GM12878 (cell line): Measurements from ENCODE around the gene ITGB8. TPM values are rescaled to one million over a fixed set of nuclear protein-coding genes. Genes with fewer than 3 reads are reported as not detected.

Experiments
- BMI1 ChIP-seq: fragments of 450-650 bp; IDR thresholded peaks from 2 replicates; pipeline ENCODE4 v1.6.1; 2016; ENCODE audit warnings: mild to moderate bottlenecking, moderate library complexity, borderline replicate concordance
- CEBPB ChIP-seq, 2 experiments: fragments of 150-350 bp in 1 of 2; IDR thresholded peaks; 2 replicates each; pipeline ENCODE4 v1.6.1; 2012 to 2014; ENCODE audit warnings: low read depth in 2 of 2, low read length in 2 of 2, borderline replicate concordance in 1 of 2, inconsistent platforms in 1 of 2
- EED ChIP-seq: sonication (generic); IDR thresholded peaks from 2 replicates; pipeline ENCODE4 v1.6.1; 2016; ENCODE audit warnings: antibody characterized with exemption, low read depth
- EZH2 ChIP-seq: IDR thresholded peaks from 2 replicates; pipeline ENCODE4 v1.6.1; 2012; ENCODE audit warnings: low read depth, mild to moderate bottlenecking, control low read depth, inconsistent platforms, low read length, borderline replicate concordance; ENCODE audit not compliant: control insufficient read depth
- SPI1 ChIP-seq: IDR thresholded peaks from 2 replicates; pipeline ENCODE4 v1.6.1; 2011; ENCODE audit warnings: low read depth, mild to moderate bottlenecking, low read length, moderate library complexity, borderline replicate concordance; ENCODE audit not compliant: insufficient read depth
- STAT1 ChIP-seq: fragments of 450-650 bp; conservative IDR thresholded peaks from 2 replicates; pipeline ENCODE4 v1.6.1; 2014; ENCODE audit warnings: antibody characterized with exemption, mild to moderate bottlenecking
- ZNF217 ChIP-seq: fragments of 450-650 bp; IDR thresholded peaks from 2 replicates; pipeline ENCODE4 v1.6.1; 2017; ENCODE audit warnings: antibody characterized with exemption, mild to moderate bottlenecking
- ZSCAN29 ChIP-seq: fragments of 450-650 bp; IDR thresholded peaks from 2 replicates; pipeline ENCODE4 v1.6.1; 2017; ENCODE audit warnings: mild to moderate bottlenecking, moderate library complexity
- polyA plus RNA-seq, 11 experiments: library from polyadenylated mRNA; depleted of rRNA in 4 of 11; unstranded in 6 of 11; stranded (reverse) in 5 of 11; fragments of >200 nt; fragmentation: Nextera tagmentation in 4 of 11; fragmentation: Illumina TruSeq in 1 of 11; extraction: Ambion mirVana in 4 of 11; extraction: Trizol in 1 of 11; gene quantifications; 1 replicate in 1 of 11; 2 replicates in 10 of 11; pipeline versions ENCODE4 v1.2.1 to v1.2.3, GENCODE V29; 2011 to 2016; ENCODE audit warnings: inconsistent platforms in 2 of 11, missing spikeins in 2 of 11, low read depth in 1 of 11
- small RNA-seq: library from RNA; depleted of rRNA; stranded (forward); fragments of <200 nt; gene quantifications from one replicate; pipeline ENCODE3, GENCODE V24; 2014
- total RNA-seq, 4 experiments: library from RNA; depleted of rRNA in 3 of 4; stranded (reverse); fragments of >200 nt in 3 of 4; fragmentation: Illumina TruSeq in 1 of 4; extraction: Trizol in 1 of 4; gene quantifications; 2 replicates each; pipeline versions ENCODE4 v1.2.1 to v1.2.3, GENCODE V29; 2013 to 2021
- TF ChIP-seq, protein P1 (sequence below): fragments of 450-650 bp; IDR thresholded peaks from 2 replicates; pipeline ENCODE4 v1.6.1; 2017; ENCODE audit warnings: mild to moderate bottlenecking, moderate library complexity

The ITGB8 gene
- total and polyA plus RNA-seq, 10 of the 15 experiments (the other 5 are each of a cell fraction or from before 2014, with no cell fraction given), result 0.37 to 26.2 (median 1.5) TPM

DNA sequence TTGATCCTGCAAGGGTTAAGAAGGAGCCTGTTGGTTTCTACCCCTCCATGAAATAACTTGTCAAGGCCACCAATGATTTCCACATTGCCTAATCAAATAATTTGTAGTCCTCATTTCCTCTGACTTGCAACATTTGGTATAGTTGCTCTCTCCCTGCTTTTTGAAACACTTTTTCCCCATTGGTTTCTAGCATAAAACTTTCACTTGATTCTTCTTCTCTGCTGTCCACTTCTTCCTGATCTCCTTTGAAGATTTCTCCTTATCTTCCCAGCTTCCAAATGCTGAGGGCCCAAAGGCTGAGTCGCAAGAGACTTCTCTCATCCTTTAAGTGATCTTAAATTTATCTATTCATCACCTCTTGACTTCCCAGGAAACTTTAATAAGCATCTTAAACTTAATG, 134.2 kb downstream of the ITGB8 start (continued):
- TF ChIP-seq, protein P1, sequence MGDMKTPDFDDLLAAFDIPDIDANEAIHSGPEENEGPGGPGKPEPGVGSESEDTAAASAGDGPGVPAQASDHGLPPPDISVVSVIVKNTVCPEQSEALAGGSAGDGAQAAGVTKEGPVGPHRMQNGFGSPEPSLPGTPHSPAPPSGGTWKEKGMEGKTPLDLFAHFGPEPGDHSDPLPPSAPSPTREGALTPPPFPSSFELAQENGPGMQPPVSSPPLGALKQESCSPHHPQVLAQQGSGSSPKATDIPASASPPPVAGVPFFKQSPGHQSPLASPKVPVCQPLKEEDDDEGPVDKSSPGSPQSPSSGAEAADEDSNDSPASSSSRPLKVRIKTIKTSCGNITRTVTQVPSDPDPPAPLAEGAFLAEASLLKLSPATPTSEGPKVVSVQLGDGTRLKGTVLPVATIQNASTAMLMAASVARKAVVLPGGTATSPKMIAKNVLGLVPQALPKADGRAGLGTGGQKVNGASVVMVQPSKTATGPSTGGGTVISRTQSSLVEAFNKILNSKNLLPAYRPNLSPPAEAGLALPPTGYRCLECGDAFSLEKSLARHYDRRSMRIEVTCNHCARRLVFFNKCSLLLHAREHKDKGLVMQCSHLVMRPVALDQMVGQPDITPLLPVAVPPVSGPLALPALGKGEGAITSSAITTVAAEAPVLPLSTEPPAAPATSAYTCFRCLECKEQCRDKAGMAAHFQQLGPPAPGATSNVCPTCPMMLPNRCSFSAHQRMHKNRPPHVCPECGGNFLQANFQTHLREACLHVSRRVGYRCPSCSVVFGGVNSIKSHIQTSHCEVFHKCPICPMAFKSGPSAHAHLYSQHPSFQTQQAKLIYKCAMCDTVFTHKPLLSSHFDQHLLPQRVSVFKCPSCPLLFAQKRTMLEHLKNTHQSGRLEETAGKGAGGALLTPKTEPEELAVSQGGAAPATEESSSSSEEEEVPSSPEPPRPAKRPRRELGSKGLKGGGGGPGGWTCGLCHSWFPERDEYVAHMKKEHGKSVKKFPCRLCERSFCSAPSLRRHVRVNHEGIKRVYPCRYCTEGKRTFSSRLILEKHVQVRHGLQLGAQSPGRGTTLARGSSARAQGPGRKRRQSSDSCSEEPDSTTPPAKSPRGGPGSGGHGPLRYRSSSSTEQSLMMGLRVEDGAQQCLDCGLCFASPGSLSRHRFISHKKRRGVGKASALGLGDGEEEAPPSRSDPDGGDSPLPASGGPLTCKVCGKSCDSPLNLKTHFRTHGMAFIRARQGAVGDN, result no peak
- TF ChIP-seq ZSCAN29 (no peak), BMI1 (no peak), ZNF217 (no peak), SPI1 (no peak), STAT1 (no peak), CEBPB (IDR thresholded peaks at IDR 0.05; ENCODE audit: borderline replicate concordance in 1 of 2, low read depth in 2 of 2, low read length in 2 of 2) (no peak), EZH2 (no peak), EED (no peak)

Small RNA genes within 50 kb of the gene (small RNA-seq; reads per million reads assigned to genes)
- not detected for gene RF00275

Other genes starting within 250 kb of the ITGB8 start
- gene MACC1, start 113.5 kb upstream of the ITGB8 start, total RNA-seq (2014; rRNA removed), result 23.7 and 31.0 TPM in 2 replicates
- 47.7 and 47.8 TPM in 2 replicates for gene MACC1, start 113.5 kb upstream of the ITGB8 start, total RNA-seq (2014; rRNA removed; fragmentation: Illumina TruSeq; extraction: Trizol)
- gene MACC1, start 113.5 kb upstream of the ITGB8 start, total RNA-seq (2021), result 26.6 and 27.6 TPM in 2 replicates
- gene MACC1, start 113.5 kb upstream of the ITGB8 start, polyA plus RNA-seq (2011; rRNA removed), result 61.1 and 99.6 TPM in 2 replicates
- 14.4 and 16.0 TPM in 2 replicates for gene MACC1, start 113.5 kb upstream of the ITGB8 start, polyA plus RNA-seq (2014; fragmentation: Illumina TruSeq; extraction: Trizol)
- gene MACC1, start 113.5 kb upstream of the ITGB8 start, polyA plus RNA-seq (2014; fragmentation: Nextera tagmentation; extraction: Ambion mirVana), result 10 to 100 TPM in 1 of 2 experiments, 1 to 10 TPM in 1; 6.0 to 10.9 TPM
- 6.5 and 8.0 TPM in 2 replicates for gene MACC1, start 113.5 kb upstream of the ITGB8 start, polyA plus RNA-seq (2014; rRNA removed)
- gene MACC1, start 113.5 kb upstream of the ITGB8 start, polyA plus RNA-seq (2016; fragmentation: Nextera tagmentation; extraction: Ambion mirVana), result 10 to 100 TPM in 1 of 2 experiments, 1 to 10 TPM in 1; 9.0 to 11.0 TPM